K562 (cell line): ENCODE measurements around the gene ZNF593OS. TPM values are rescaled to one million over a fixed set of nuclear protein-coding genes. Genes with fewer than 3 reads are reported as not detected.

Experiments
- ATAC-seq: fragments of 200-7000 bp; cut with Tn5 transposase; 3 replicates; pipeline ENCODE4 v1.9.1; 2020; ENCODE audit warnings: moderate library complexity
- BruUV-seq: library from RNA; stranded (reverse); fragments of 400-500 nt; replicated peaks from 2 replicates; lab custom pipeline; 2021; lab: Mats Ljungman, UMichigan
- CTCF ChIA-PET: fragments of 300-600 bp; formaldehyde crosslinking; extraction: SDS; loops from one replicate; lab custom pipeline; 2021; ENCODE audit warnings: low intra/inter-chr PET ratio; lab: Yijun Ruan, JAX
- POLR2A ChIA-PET: fragments of 300-600, 350-650 bp; sonication (Branson Sonifier 250); formaldehyde crosslinking; extraction: SDS; loops from one replicate; lab custom pipeline; 2021; ENCODE audit warnings: antibody characterized with exemption, inconsistent platforms; lab: Yijun Ruan, JAX
- DNase-seq, 4 experiments: peaks; one replicate each; pipeline versions ENCODE4 v3.0.0 to v3.0.0-alpha.2; 2011 to 2018; ENCODE audit warnings: low spot score in 3 of 4, mixed read lengths in 3 of 4; ENCODE audit errors: extremely low read depth in 1 of 4
- FAIRE-seq: peaks from 2 replicates; lab custom pipeline; 2011; peaks lifted over from hg19 to GRCh38; lab: Jason Lieb, UNC
- H2AFZ ChIP-seq: 2 replicates; pipeline ENCODE4 v1.6.0; 2011; ENCODE audit warnings: low read depth, low read length, control low read depth, inconsistent platforms
- H3K27ac ChIP-seq: fragments of 200-600 bp; 3 replicates; pipeline ENCODE4 v1.8.0; 2011; ENCODE audit warnings: low read depth, mild to moderate bottlenecking, control low read depth, inconsistent platforms, low read length, moderate library complexity, mixed read lengths; ENCODE audit errors: extremely low read depth
- H3K27me3 ChIP-seq, 2 experiments: fragments of 300-600 bp in 1 of 2; 2 replicates in 1 of 2; 3 replicates in 1 of 2; pipeline versions ENCODE4 v1.6.0 to v1.8.0; 2011; ENCODE audit warnings: inconsistent platforms in 2 of 2, low read length in 2 of 2, mild to moderate bottlenecking in 1 of 2, mixed read lengths in 1 of 2, moderate library complexity in 1 of 2; ENCODE audit not compliant: control insufficient read depth in 2 of 2, insufficient read depth in 2 of 2
- H3K36me3 ChIP-seq: fragments of 300-600 bp; 3 replicates; pipeline ENCODE4 v1.8.0; 2011; ENCODE audit warnings: mild to moderate bottlenecking, low read length, inconsistent platforms; ENCODE audit not compliant: control insufficient read depth, insufficient read depth
- H3K4me1 ChIP-seq, 2 experiments: fragments of 200-600 bp in 1 of 2; replicated peaks in 1 of 2; 2 replicates in 1 of 2; 3 replicates in 1 of 2; pipeline versions ENCODE4 v1.5.1 to v1.8.0; 2011; ENCODE audit warnings: inconsistent platforms in 2 of 2, low read length in 2 of 2, mild to moderate bottlenecking in 1 of 2, mixed read lengths in 1 of 2, moderate library complexity in 1 of 2; ENCODE audit not compliant: control insufficient read depth in 2 of 2, insufficient read depth in 2 of 2
- H3K4me2 ChIP-seq: 2 replicates; pipeline ENCODE4 v1.6.1; 2011; ENCODE audit warnings: low read length, control low read depth, inconsistent platforms, mixed read lengths; ENCODE audit not compliant: insufficient read depth
- H3K4me3 ChIP-seq: fragments of 200-600 bp; sonication (generic), shearing (Covaris generic); 2 replicates; pipeline ENCODE4 v1.5.1; 2016; ENCODE audit warnings: control low read depth, inconsistent platforms
- H3K79me2 ChIP-seq: fragments of 200-600 bp; 3 replicates; pipeline ENCODE4 v1.8.0; 2011; ENCODE audit warnings: low read length, inconsistent platforms; ENCODE audit not compliant: control insufficient read depth, insufficient read depth
- H3K9ac ChIP-seq, 2 experiments: 2 replicates each; pipeline versions ENCODE4 v1.6.0 to v1.6.1; 2011; ENCODE audit warnings: low read depth in 2 of 2, low read length in 2 of 2, control low read depth in 1 of 2, inconsistent platforms in 1 of 2, mild to moderate bottlenecking in 1 of 2, mixed read lengths in 1 of 2; ENCODE audit not compliant: insufficient read depth in 1 of 2
- H3K9me1 ChIP-seq: one replicate; pipeline ENCODE4 v1.6.0; 2011; ENCODE audit warnings: inconsistent platforms, mild to moderate bottlenecking, low read length, moderate library complexity; ENCODE audit not compliant: control insufficient read depth, insufficient read depth
- H3K9me3 ChIP-seq: replicated peaks from 2 replicates; pipeline ENCODE4 v1.5.1; 2011; ENCODE audit warnings: low read depth, low read length, inconsistent platforms; ENCODE audit not compliant: control insufficient read depth, insufficient read depth
- H4K20me1 ChIP-seq: replicated peaks from 2 replicates; pipeline ENCODE4 v1.6.1; 2011; ENCODE audit warnings: low read length, inconsistent platforms, mixed read lengths; ENCODE audit not compliant: control insufficient read depth, insufficient read depth
- BDP1 ChIP-seq: IDR thresholded peaks from 3 replicates; pipeline ENCODE4 v1.6.1; 2011; ENCODE audit not compliant: insufficient read length, insufficient read depth
- CGGBP1 ChIP-seq: fragments of 250-450 bp; sonication (Bioruptor Pico); IDR thresholded peaks from 2 replicates; pipeline ENCODE4 v1.9.0; 2021; ENCODE audit warnings: mild to moderate bottlenecking
- EGR1 ChIP-seq: fragments of 450-650 bp; conservative IDR thresholded peaks from 2 replicates; pipeline ENCODE4 v1.6.1; 2017; ENCODE audit warnings: mild to moderate bottlenecking
- ETV1 ChIP-seq: fragments of 450-650 bp; conservative IDR thresholded peaks from 2 replicates; pipeline ENCODE4 v1.6.1; 2016; ENCODE audit warnings: missing genetic modification characterization, control low read depth, low read depth, missing compliant biosample characterization
- FOXJ3 ChIP-seq: sonication (generic); formaldehyde crosslinking; IDR thresholded peaks from 2 replicates; pipeline ENCODE4 v1.4.0; 2020; ENCODE audit warnings: mild to moderate bottlenecking, missing genetic modification reagents
- GTF2A2 ChIP-seq: IDR thresholded peaks from 2 replicates; pipeline ENCODE4 v1.6.1; 2016; ENCODE audit warnings: mild to moderate bottlenecking, missing genetic modification characterization, missing compliant biosample characterization
- NR1H2 ChIP-seq: sonication (generic); formaldehyde crosslinking; IDR thresholded peaks from 2 replicates; pipeline ENCODE4 v1.4.0; 2020; ENCODE audit warnings: mild to moderate bottlenecking, missing genetic modification reagents
- PPARD ChIP-seq: fragments of 250-450 bp; sonication (Bioruptor Pico); IDR thresholded peaks from 2 replicates; pipeline ENCODE4 v1.8.0; 2022; ENCODE audit warnings: inconsistent platforms, mild to moderate bottlenecking, moderate library complexity
- SMAD1 ChIP-seq: fragments of 150-350 bp; IDR thresholded peaks from 2 replicates; pipeline ENCODE4 v1.6.1; 2014; ENCODE audit warnings: low read length, low read depth; ENCODE audit not compliant: partially characterized antibody
- SMARCB1 ChIP-seq: IDR thresholded peaks from 2 replicates; pipeline ENCODE4 v1.6.1; 2011; ENCODE audit warnings: improper control_type of control experiment, low read depth; ENCODE audit not compliant: insufficient read length
- TBL1XR1 ChIP-seq, 2 experiments: IDR thresholded peaks; 2 replicates each; pipeline ENCODE4 v1.6.1; 2012; ENCODE audit warnings: improper control_type of control experiment in 2 of 2, low read length in 2 of 2, mild to moderate bottlenecking in 1 of 2
- TSHZ1 ChIP-seq: fragments of 250-450 bp; sonication (Bioruptor Pico); IDR thresholded peaks from 2 replicates; pipeline ENCODE4 v1.4.0; 2020; ENCODE audit warnings: mild to moderate bottlenecking, moderate library complexity
- ZNF140 ChIP-seq: fragments of 250-450 bp; sonication (Bioruptor Pico); IDR thresholded peaks from 2 replicates; pipeline ENCODE4 v1.8.0; 2021; ENCODE audit warnings: moderate library complexity, mild to moderate bottlenecking, inconsistent platforms
- ZNF174 ChIP-seq: fragments of 250-450 bp; sonication (Bioruptor Pico); IDR thresholded peaks from 2 replicates; pipeline ENCODE4 v1.4.0; 2020; ENCODE audit warnings: mild to moderate bottlenecking
- ZNF311 ChIP-seq: fragments of 250-450 bp; sonication (Bioruptor Pico); IDR thresholded peaks from 2 replicates; pipeline ENCODE4 v1.4.0; 2020; ENCODE audit warnings: mild to moderate bottlenecking, moderate library complexity
- ZNF780A ChIP-seq: fragments of 250-450 bp; sonication (Bioruptor Pico); IDR thresholded peaks from 2 replicates; pipeline ENCODE4 v1.5.0; 2021; ENCODE audit warnings: mild to moderate bottlenecking
- WGBS: fragments of 100-300 bp; shearing (Covaris generic); methylation state at CpG from one replicate; pipeline ENCODE4 v1.1.6; 2016; ENCODE audit warnings: low coverage, mixed read lengths; ENCODE audit not compliant: insufficient coverage; ENCODE audit errors: missing lambda C conversion rate; 5-methylcytosine and 5-hydroxymethylcytosine counted together
- in situ Hi-C: fragments of 300-500 bp; cut with MboI; formaldehyde crosslinking; loops from 4 replicates; pipeline ENCODE4 v1.15.0; 2018; ENCODE audit warnings: inconsistent platforms, mixed read lengths
- intact Hi-C: fragments of 100-400 bp; cut with micrococcal nuclease; formaldehyde crosslinking; loops from 2 replicates; pipeline ENCODE4 v1.14.2; 2022
- polyA plus RNA-seq, 8 experiments: library from polyadenylated mRNA; depleted of rRNA in 4 of 8; stranded (reverse) in 5 of 8; unstranded in 3 of 8; fragments of >200 nt; fragmentation: Nextera tagmentation in 2 of 8; fragmentation: Illumina TruSeq in 1 of 8; extraction: Ambion mirVana in 2 of 8; extraction: Trizol in 1 of 8; gene quantifications; 2 replicates each; pipeline versions ENCODE4 v1.2.1 to v1.2.3, GENCODE V29; 2011 to 2014; ENCODE audit warnings: inconsistent platforms in 1 of 8, missing spikeins in 1 of 8
- total RNA-seq, 7 experiments: library from RNA; depleted of rRNA in 6 of 7; stranded (reverse); fragments of >200 nt in 6 of 7; fragmentation: Illumina TruSeq in 2 of 7; extraction: Trizol in 2 of 7; gene quantifications; 2 replicates each; pipeline versions ENCODE4 v1.2.1 to v1.2.3, GENCODE V29; 2011 to 2021; ENCODE audit warnings: low replicate concordance in 1 of 7

The ZNF593OS gene
- total and polyA plus RNA-seq, 9 of the 15 experiments (the other 6 are each of a cell fraction or from before 2014, with no cell fraction given), result 0.24 to 0.27 TPM; not detected in 7

GRCh38 chr1:26218906-26219494, 47.4 kb upstream of the ZNF593OS start:
- H4K20me1 ChIP-seq, result no peaks in the 10 kb centered on the region
- no peak for ATAC-seq
- 43% methylated on average over 11 of the region's 11 CpGs for WGBS
- BruUV-seq, result no TSS peak
- in situ Hi-C loops, result no loop called here
- POLR2A ChIA-PET, result interaction anchor here (0.9 to 1.1 kb wide), 4 partner anchors 9 to 38 kb away, joined by 3 to 4 read pairs (median 3); no protein-coding TSS in a partner anchor
- no peak overlapping the region for H3K4me2 ChIP-seq
- no peak for TF ChIP-seq ZNF140 (CRISPR knock-in tag)
- no peak for TF ChIP-seq FOXJ3 (CRISPR knock-in tag)
- TF ChIP-seq SMARCB1, result no peak
- no peak for TF ChIP-seq PPARD (CRISPR knock-in tag)
- no peak for TF ChIP-seq ETV1 (tag)
- TF ChIP-seq ZNF311, result no peak
- TF ChIP-seq ZNF174 (CRISPR knock-in tag), result no peak
- TF ChIP-seq TSHZ1 (CRISPR knock-in tag), result no peak
- no peak for TF ChIP-seq SMAD1
- no peak for TF ChIP-seq ZNF780A (CRISPR knock-in tag)
- TF ChIP-seq NR1H2, result no peak
- no peak for TF ChIP-seq BDP1
- no peak for TF ChIP-seq GTF2A2 (tag)
- TF ChIP-seq CGGBP1 (CRISPR knock-in tag), result no peak
- no peak for TF ChIP-seq EGR1
- TF ChIP-seq TBL1XR1 (IDR thresholded peaks at IDR 0.05; ENCODE audit: low read length in 2 of 2), result no peak
- TF ChIP-seq, all 486 proteins: peak for 0
- no peak for DNase-seq
- Histone ChIP-seq H2AFZ (no peak overlapping the region), H3K9me3 (no peaks in the 10 kb centered on the region), H3K36me3 (no peaks in the 10 kb centered on the region), H3K79me2 (no peaks in the 10 kb centered on the region), H3K4me3 (no peak overlapping the region), H3K27ac (no peak overlapping the region), H3K9ac (no peak overlapping the region; a peak in 1 of 4 replicates), H3K9me1 (no peaks in the 10 kb centered on the region), H3K27me3 (0 out of 5 replicates have a peak, but pooled peaks cover 0 to 3% of the 10 kb centered on the region in 2 experiments), H3K4me1 (peaks cover 0 to 12% of the 10 kb centered on the region in 2 experiments; a peak in 3 of 5 replicates)
- intact Hi-C loops, result no loop called here
- no peak for FAIRE-seq
- CTCF ChIA-PET, result no interaction called here
